OCI-LY1 (cell line): Measurements from ENCODE around the gene CBFA2T3.
"Not testable (repeated sequence)": the region's sequence is repeated elsewhere in the genome, so short reads cannot be mapped to it uniquely, and the experiment has no call there.

Source experiments
- H2AFZ ChIP-seq: fragments of 200-600 bp; sonication (generic), shearing (Covaris generic); 2 replicates; pipeline ENCODE4 v1.6.0; 2014; ENCODE audit warnings: antibody characterized with exemption, mild to moderate bottlenecking, low read length
- H3F3A ChIP-seq: fragments of 200-600 bp; sonication (generic), shearing (Covaris generic); 2 replicates; pipeline ENCODE4 v1.6.0; 2014; ENCODE audit warnings: mild to moderate bottlenecking, antibody characterized with exemption, low read length, moderate library complexity; ENCODE audit not compliant: insufficient read depth
- H3K27ac ChIP-seq: fragments of 200-600 bp; sonication (generic); 2 replicates; pipeline ENCODE4 v1.5.1; 2014; ENCODE audit warnings: low read length, mixed run types, mild to moderate bottlenecking, low read depth; ENCODE audit not compliant: poor library complexity, severe bottlenecking
- H3K27me3 ChIP-seq: fragments of 200-600 bp; sonication (generic); 2 replicates; pipeline ENCODE4 v1.6.0; 2014; ENCODE audit warnings: antibody characterized with exemption, mild to moderate bottlenecking, low read length, moderate library complexity; ENCODE audit not compliant: insufficient read depth
- H3K36me3 ChIP-seq: fragments of 200-600 bp; sonication (generic); 2 replicates; pipeline ENCODE4 v1.6.1; 2014; ENCODE audit warnings: mild to moderate bottlenecking, antibody characterized with exemption, low read length, moderate library complexity, mixed read lengths; ENCODE audit not compliant: insufficient read depth
- H3K4me1 ChIP-seq: fragments of 200-600 bp; sonication (generic); 2 replicates; pipeline ENCODE4 v1.5.1; 2014; ENCODE audit warnings: mild to moderate bottlenecking, low read length, moderate library complexity; ENCODE audit not compliant: insufficient read depth, severe bottlenecking
- H3K4me2 ChIP-seq: fragments of 200-600 bp; sonication (generic), shearing (Covaris generic); 2 replicates; pipeline ENCODE4 v1.6.1; 2014; ENCODE audit warnings: low read length
- H3K4me3 ChIP-seq: fragments of 200-600 bp; sonication (generic); 2 replicates; pipeline ENCODE4 v1.5.1; 2014; ENCODE audit warnings: low read length, low read depth, mild to moderate bottlenecking, mixed read lengths; ENCODE audit not compliant: poor library complexity, severe bottlenecking
- H3K79me2 ChIP-seq: fragments of 200-600 bp; shearing (Covaris generic); 2 replicates; pipeline ENCODE4 v1.6.1; 2016; ENCODE audit warnings: mixed run types, low read length, mixed read lengths; ENCODE audit not compliant: insufficient read depth
- H3K9ac ChIP-seq: fragments of 200-600 bp; sonication (generic), shearing (Covaris generic); 2 replicates; pipeline ENCODE4 v1.6.1; 2014; ENCODE audit warnings: mild to moderate bottlenecking, low read length, mixed read lengths
- H3K9me2 ChIP-seq: fragments of 200-600 bp; sonication (generic), shearing (Covaris generic); 2 replicates; pipeline ENCODE4 v1.6.1; 2014; ENCODE audit warnings: low read depth, mild to moderate bottlenecking, low read length, mixed read lengths
- H3K9me3 ChIP-seq: fragments of 200-600 bp; shearing (Covaris generic); 2 replicates; pipeline ENCODE4 v1.6.1; 2014; ENCODE audit warnings: low read length, mixed read lengths
- H4K20me1 ChIP-seq: fragments of 200-600 bp; sonication (generic), shearing (Covaris generic); 2 replicates; pipeline ENCODE4 v1.6.0; 2016; ENCODE audit warnings: mild to moderate bottlenecking, low read length; ENCODE audit not compliant: insufficient read depth
- CTCF ChIP-seq: fragments of 200-600 bp; sonication (generic), shearing (Covaris generic); IDR thresholded peaks from 2 replicates; pipeline ENCODE4 v1.5.1; 2017; ENCODE audit warnings: mild to moderate bottlenecking, antibody characterized with exemption, low read length, moderate library complexity, mixed read lengths
- EZH2 ChIP-seq: fragments of 200-600 bp; sonication (generic), shearing (Covaris generic); IDR thresholded peaks from 2 replicates; pipeline ENCODE4 v1.8.0; 2017; ENCODE audit warnings: borderline replicate concordance, mixed run types, mild to moderate bottlenecking, antibody characterized with exemption, low read length, moderate library complexity, mixed read lengths

The CBFA2T3 gene

GRCh38 chr16:88893127-88893968, 83.7 kb downstream of the CBFA2T3 start:
- no peak for TF ChIP-seq CTCF
- TF ChIP-seq EZH2, result no peak
- H3K79me2 ChIP-seq, result no peaks in the 10 kb centered on the region
- H3K36me3 ChIP-seq, result peaks cover 22% of the 10 kb centered on the region
- H3F3A ChIP-seq, result no peaks in the 10 kb centered on the region
- no peak overlapping the region for H3K27ac ChIP-seq
- H4K20me1 ChIP-seq, result no peaks in the 10 kb centered on the region
- H3K27me3 ChIP-seq, result no peaks in the 10 kb centered on the region
- H3K4me1 ChIP-seq, result no peaks in the 10 kb centered on the region
- no peak overlapping the region for H3K4me2 ChIP-seq
- H3K9ac ChIP-seq, result no peak overlapping the region
- no peak overlapping the region for H3K4me3 ChIP-seq
- H2AFZ ChIP-seq, result no peak overlapping the region
- no peaks in the 10 kb centered on the region for H3K9me2 ChIP-seq
- no peaks in the 10 kb centered on the region for H3K9me3 ChIP-seq

- no peaks in the 10 kb centered on the region for H4K20me1 ChIP-seq
These were observed 84.9 kb downstream of the CBFA2T3 start for GRCh38 chr16:88892065-88892464.

GRCh38 chr16:88891083-88891482, 85.9 kb downstream of the CBFA2T3 start:
- no peaks in the 10 kb centered on the region for H3F3A ChIP-seq
- no peaks in the 10 kb centered on the region for H4K20me1 ChIP-seq
- TF ChIP-seq CTCF, result no peak
- no peak for TF ChIP-seq EZH2
- no peaks in the 10 kb centered on the region for H3K27me3 ChIP-seq
- H3K79me2 ChIP-seq, result no peaks in the 10 kb centered on the region
- H3K27ac ChIP-seq, result no peak overlapping the region
- no peaks in the 10 kb centered on the region for H3K4me1 ChIP-seq
- H3K4me3 ChIP-seq, result no peak overlapping the region
- no peak overlapping the region for H3K9ac ChIP-seq
- no peak overlapping the region for H2AFZ ChIP-seq
- H3K9me3 ChIP-seq, result no peaks in the 10 kb centered on the region
- H3K36me3 ChIP-seq, result peaks cover 14% of the 10 kb centered on the region
- H3K4me2 ChIP-seq, result no peak overlapping the region
- H3K9me2 ChIP-seq, result no peaks in the 10 kb centered on the region

More at GRCh38 chr16:88892065-88892464, 84.9 kb downstream of the CBFA2T3 start:
- no peak overlapping the region for H3K27ac ChIP-seq
- TF ChIP-seq EZH2 (no peak), CTCF (no peak)
- no peak overlapping the region for H2AFZ ChIP-seq
- H3K4me1 ChIP-seq, result no peaks in the 10 kb centered on the region
- H3F3A ChIP-seq, result no peaks in the 10 kb centered on the region
- H3K4me3 ChIP-seq, result no peak overlapping the region
- H3K36me3 ChIP-seq, result peaks cover 14% of the 10 kb centered on the region
- no peaks in the 10 kb centered on the region for H3K9me3 ChIP-seq
- no peaks in the 10 kb centered on the region for H3K9me2 ChIP-seq
- no peak overlapping the region for H3K4me2 ChIP-seq
- no peak overlapping the region for H3K9ac ChIP-seq
- H3K79me2 ChIP-seq, result no peaks in the 10 kb centered on the region
- no peaks in the 10 kb centered on the region for H3K27me3 ChIP-seq

- not testable (repeated sequence) for H3K4me2 ChIP-seq, H3K4me1 ChIP-seq, H3K9ac ChIP-seq, H3K79me2 ChIP-seq, H3K9me3 ChIP-seq, H3K9me2 ChIP-seq, H3K27me3 ChIP-seq, H2AFZ ChIP-seq, H3F3A ChIP-seq, H3K27ac ChIP-seq, H3K4me3 ChIP-seq, H4K20me1 ChIP-seq
- H3K36me3 ChIP-seq, result peaks cover 18% of the 10 kb centered on the region
These were observed 87.2 kb downstream of the CBFA2T3 start for GRCh38 chr16:88889702-88890352.
